ENCODE data around the gene IDUA. TPM values are rescaled to one million over a fixed set of nuclear protein-coding genes. Genes with fewer than 3 reads are reported as not detected.
A peak's percentile ranks its signal among the peaks of the same experiment; 100 is the strongest.

IDUA gene
- total and polyA plus RNA-seq, 12 donors, result 4.6 to 13.3 (median 8.7) TPM

DNA sequence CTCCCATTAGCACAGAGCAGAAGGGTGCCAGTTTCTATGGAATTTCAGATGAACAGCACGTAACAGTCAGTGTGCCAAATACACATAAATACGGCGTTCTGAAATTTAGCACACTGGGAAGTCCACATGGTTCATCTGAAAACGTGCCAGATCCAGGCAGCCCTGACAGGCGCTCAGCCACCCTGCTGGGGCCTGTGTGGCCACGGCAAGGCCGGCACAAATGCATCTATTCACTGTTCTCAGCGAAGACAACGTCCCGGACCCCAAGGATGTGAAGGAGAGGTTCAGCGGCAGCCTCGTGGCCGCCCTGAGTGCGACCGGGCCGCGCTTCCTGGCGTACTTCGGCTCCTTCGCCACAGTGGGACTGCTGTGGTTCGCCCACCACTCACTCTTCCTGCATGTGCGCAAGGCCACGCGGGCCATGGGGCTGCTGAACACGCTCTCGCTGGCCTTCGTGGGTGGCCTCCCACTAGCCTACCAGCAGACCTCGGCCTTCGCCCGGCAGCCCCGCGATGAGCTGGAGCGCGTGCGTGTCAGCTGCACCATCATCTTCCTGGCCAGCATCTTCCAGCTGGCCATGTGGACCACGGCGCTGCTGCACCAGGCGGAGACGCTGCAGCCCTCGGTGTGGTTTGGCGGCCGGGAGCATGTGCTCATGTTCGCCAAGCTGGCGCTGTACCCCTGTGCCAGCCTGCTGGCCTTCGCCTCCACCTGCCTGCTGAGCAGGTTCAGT is 29.1 kb upstream of the IDUA start:
- intact Hi-C loops (cut with DNase I), result loop anchor here in 1 of 10 donors (10.0 kb wide), 1 partner anchor 213 kb away; no protein-coding TSS in a partner anchor
- H3K4me3 ChIP-seq, result no peak overlapping the region
- no peak overlapping the region for H3K27ac ChIP-seq
- H3K36me3 ChIP-seq, result peaks cover 0 to 92% (median 17%) of the 10 kb centered on the region in 9 donors
- H3K27me3 ChIP-seq, result no peaks in the 10 kb centered on the region
- H3K4me1 ChIP-seq, result no peaks in the 10 kb centered on the region
- TF ChIP-seq, protein P1, sequence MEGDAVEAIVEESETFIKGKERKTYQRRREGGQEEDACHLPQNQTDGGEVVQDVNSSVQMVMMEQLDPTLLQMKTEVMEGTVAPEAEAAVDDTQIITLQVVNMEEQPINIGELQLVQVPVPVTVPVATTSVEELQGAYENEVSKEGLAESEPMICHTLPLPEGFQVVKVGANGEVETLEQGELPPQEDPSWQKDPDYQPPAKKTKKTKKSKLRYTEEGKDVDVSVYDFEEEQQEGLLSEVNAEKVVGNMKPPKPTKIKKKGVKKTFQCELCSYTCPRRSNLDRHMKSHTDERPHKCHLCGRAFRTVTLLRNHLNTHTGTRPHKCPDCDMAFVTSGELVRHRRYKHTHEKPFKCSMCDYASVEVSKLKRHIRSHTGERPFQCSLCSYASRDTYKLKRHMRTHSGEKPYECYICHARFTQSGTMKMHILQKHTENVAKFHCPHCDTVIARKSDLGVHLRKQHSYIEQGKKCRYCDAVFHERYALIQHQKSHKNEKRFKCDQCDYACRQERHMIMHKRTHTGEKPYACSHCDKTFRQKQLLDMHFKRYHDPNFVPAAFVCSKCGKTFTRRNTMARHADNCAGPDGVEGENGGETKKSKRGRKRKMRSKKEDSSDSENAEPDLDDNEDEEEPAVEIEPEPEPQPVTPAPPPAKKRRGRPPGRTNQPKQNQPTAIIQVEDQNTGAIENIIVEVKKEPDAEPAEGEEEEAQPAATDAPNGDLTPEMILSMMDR (IDR thresholded peaks at IDR 0.05), result no peak
- DNase-seq, result peak in 1 of 2 donors; percentile 15
- no peaks in the 10 kb centered on the region for H3K9me3 ChIP-seq
- WGBS, 2 donors, result 95% methylated on average over 44 to 45 of the region's 45 CpGs
- ATAC-seq, result no peak

DNA sequence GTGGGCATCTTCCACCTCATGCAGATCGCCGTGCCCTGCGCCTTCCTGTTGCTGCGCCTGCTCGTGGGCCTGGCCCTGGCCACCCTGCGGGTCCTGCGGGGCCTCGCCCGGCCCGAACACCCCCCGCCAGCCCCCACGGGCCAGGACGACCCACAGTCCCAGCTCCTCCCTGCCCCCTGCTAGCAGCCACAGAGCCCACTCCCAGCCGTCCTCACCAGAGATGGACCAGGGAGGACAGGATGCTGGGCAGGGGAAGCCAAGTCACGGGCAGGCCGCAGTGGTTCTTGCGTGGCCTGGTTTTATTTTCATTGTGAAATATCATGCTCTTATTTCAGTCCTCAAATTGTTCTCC is 28.6 kb upstream of the IDUA start:
- WGBS, 2 donors, result 89 to 94% methylated on average over 17 of the region's 17 CpGs
- H3K27ac ChIP-seq, result no peak overlapping the region

DNA sequence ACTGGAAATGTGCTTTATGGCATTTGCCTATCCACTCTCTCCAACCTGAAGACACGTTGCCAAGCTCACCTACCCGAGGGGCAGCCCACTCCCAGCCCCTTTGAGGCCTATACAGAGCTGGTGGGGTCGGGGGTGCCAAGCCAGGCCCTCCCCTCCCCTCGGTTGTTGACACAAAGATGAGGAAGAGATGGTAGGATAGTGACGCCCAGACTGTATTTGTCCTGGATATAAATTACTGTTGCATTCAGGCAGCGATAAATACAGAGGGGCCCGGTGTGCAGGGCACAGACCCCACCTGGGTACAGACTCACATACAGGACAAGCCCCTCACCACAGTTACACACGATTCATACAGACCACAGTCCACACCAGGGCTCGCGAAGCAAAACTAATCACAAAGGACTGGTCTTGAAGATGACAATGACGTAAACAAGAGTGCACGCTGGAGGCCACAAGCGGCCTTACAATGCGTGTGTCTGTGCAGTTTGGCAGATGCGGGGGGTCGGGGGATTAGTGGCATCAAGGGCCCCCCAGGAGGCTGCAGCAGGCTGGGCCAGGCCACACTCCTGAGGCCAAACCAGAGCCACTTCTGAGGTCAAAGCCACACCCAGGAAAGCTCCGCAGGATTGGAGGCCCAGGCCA is 28.0 kb upstream of the IDUA start:
- WGBS, 2 donors, result 84 to 86% methylated on average over 17 of the region's 17 CpGs
- Histone ChIP-seq H3K36me3 (peaks cover 0 to 86% (median 13%) of the 10 kb centered on the region in 9 donors), H3K4me3 (no peak overlapping the region), H3K27me3 (no peaks in the 10 kb centered on the region), H3K4me1 (no peaks in the 10 kb centered on the region), H3K27ac (no peak overlapping the region), H3K9me3 (no peaks in the 10 kb centered on the region)
- DNase-seq (no peak), ATAC-seq (peak in 1 of 8 donors; percentile 3)
- TF ChIP-seq, protein P1 (IDR thresholded peaks at IDR 0.05), result no peak
- intact Hi-C loops (cut with DNase I), result loop anchor here in 1 of 10 donors (10.0 kb wide), 1 partner anchor 214 kb away; no protein-coding TSS in a partner anchor

More for the DNA sequence above, 28.6 kb upstream of the IDUA start:
- ATAC-seq (no peak), DNase-seq (no peak)
- H3K9me3 ChIP-seq, result no peaks in the 10 kb centered on the region
- H3K4me1 ChIP-seq, result no peaks in the 10 kb centered on the region
- TF ChIP-seq, protein P1 (IDR thresholded peaks at IDR 0.05), result no peak
- H3K27me3 ChIP-seq, result no peaks in the 10 kb centered on the region
- no peak overlapping the region for H3K4me3 ChIP-seq
- intact Hi-C loops (cut with DNase I), result loop anchor here in 1 of 10 donors (10.0 kb wide), 1 partner anchor 213 kb away; no protein-coding TSS in a partner anchor
- H3K36me3 ChIP-seq, result peaks cover 0 to 89% (median 18%) of the 10 kb centered on the region in 9 donors

DNA sequence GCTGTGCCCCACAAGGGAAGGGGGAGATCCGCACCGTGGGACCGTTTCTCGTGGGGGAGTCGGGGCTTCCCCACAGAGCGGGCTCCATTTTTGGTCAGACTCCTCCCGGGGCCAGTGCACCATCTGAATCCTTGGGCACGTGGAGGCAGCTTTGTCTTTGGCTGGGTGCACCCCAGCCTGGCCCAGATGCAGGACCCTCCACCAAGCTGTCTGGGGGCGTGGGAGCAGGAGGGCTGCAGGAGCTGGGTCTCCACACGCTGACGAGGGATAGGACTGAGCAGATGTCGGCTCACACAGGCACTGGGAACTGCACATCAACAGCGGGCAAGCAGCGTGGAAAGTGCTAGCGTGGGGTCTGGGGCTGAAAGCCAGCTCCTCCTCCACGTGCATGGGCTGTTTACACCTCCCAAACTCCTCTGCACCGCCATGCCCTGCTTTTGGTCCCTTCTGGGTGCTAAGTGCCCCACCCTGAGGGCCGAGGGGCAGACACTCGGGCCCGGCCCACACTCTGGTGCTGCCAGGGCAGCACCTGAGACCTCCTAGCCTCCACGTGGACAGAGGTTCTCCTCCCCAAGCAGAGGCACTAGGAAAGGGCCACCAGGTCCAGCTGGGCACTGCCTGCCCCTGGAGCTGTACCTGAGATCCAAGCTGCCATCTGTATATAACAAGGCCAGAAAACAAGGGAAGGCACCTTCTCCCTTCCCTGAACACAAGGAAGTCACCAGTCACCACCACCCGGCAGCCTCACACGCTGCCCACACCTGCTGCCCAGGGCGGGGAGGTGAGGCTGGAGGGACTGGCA is 27.3 kb upstream of the IDUA start:
- no peak overlapping the region for H3K4me3 ChIP-seq
- 85 to 86% methylated on average over 24 of the region's 24 CpGs for WGBS, 2 donors
- no peaks in the 10 kb centered on the region for H3K9me3 ChIP-seq
- H3K27me3 ChIP-seq, result no peaks in the 10 kb centered on the region
- ATAC-seq, result peak in 2 of 8 donors; percentile 3 to 11
- DNase-seq, result no peak
- intact Hi-C loops (cut with DNase I), result loop anchor here in 1 of 10 donors (10.0 kb wide), 1 partner anchor 215 kb away; no protein-coding TSS in a partner anchor
- TF ChIP-seq, protein P1 (IDR thresholded peaks at IDR 0.05), result no peak
- H3K36me3 ChIP-seq, result peaks cover 0 to 84% (median 13%) of the 10 kb centered on the region in 9 donors
- H3K27ac ChIP-seq, result no peak overlapping the region
- H3K4me1 ChIP-seq, result no peaks in the 10 kb centered on the region
